22Rv1 (cell line): Measurements from ENCODE around the gene SNED1.

ENCODE experiments used
- CTCF ChIP-seq: fragments of 450-650 bp; IDR thresholded peaks from 2 replicates; pipeline ENCODE4 v1.5.1; 2017; ENCODE audit warnings: mild to moderate bottlenecking
- ZFX ChIP-seq: fragments of 450-650 bp; IDR thresholded peaks from 2 replicates; pipeline ENCODE4 v1.6.1; 2017; ENCODE audit warnings: antibody characterized with exemption, borderline replicate concordance

GRCh38 chr2:240959214-240959940 is 39.0 kb upstream of the SNED1 start:
- TF ChIP-seq CTCF (no peak), ZFX (no peak)
